ENCODE results near the gene RAB11A. TPM values are rescaled to one million over a fixed set of nuclear protein-coding genes. Genes with fewer than 3 reads are reported as not detected.
A peak's percentile ranks its signal among the peaks of the same experiment; 100 is the strongest.

Gene RAB11A
- total RNA-seq, 1 donor from 2014 or later: 234 TPM

- Mint-ChIP-seq H3K4me1 (ENCODE audit: low read depth) (peaks cover 2% of the 10 kb centered on the region), H3K4me3 (ENCODE audit: low read depth) (no peak overlapping the region)
- TF ChIP-seq, protein P1, sequence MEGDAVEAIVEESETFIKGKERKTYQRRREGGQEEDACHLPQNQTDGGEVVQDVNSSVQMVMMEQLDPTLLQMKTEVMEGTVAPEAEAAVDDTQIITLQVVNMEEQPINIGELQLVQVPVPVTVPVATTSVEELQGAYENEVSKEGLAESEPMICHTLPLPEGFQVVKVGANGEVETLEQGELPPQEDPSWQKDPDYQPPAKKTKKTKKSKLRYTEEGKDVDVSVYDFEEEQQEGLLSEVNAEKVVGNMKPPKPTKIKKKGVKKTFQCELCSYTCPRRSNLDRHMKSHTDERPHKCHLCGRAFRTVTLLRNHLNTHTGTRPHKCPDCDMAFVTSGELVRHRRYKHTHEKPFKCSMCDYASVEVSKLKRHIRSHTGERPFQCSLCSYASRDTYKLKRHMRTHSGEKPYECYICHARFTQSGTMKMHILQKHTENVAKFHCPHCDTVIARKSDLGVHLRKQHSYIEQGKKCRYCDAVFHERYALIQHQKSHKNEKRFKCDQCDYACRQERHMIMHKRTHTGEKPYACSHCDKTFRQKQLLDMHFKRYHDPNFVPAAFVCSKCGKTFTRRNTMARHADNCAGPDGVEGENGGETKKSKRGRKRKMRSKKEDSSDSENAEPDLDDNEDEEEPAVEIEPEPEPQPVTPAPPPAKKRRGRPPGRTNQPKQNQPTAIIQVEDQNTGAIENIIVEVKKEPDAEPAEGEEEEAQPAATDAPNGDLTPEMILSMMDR (IDR thresholded peaks at IDR 0.05; ENCODE audit: unreplicated experiment): no peak
These were observed 42.9 kb downstream of the RAB11A start for GRCh38 chr15:65912235-65912634.

GRCh38 chr15:65913631-65914199 is 44.4 kb downstream of the RAB11A start:
- H3K27me3 Mint-ChIP-seq: no peaks in the 10 kb centered on the region
- H3K9me3 Mint-ChIP-seq (ENCODE audit: low read depth): no peaks in the 10 kb centered on the region
- DNase-seq (ENCODE audit: low spot score, unreplicated experiment): no peak
- H3K36me3 Mint-ChIP-seq (ENCODE audit: insufficient read depth): no peaks in the 10 kb centered on the region
- no peak overlapping the region for H3K4me3 Mint-ChIP-seq (ENCODE audit: low read depth)
- TF ChIP-seq, protein P1 (IDR thresholded peaks at IDR 0.05; ENCODE audit: unreplicated experiment): no peak
- H3K27ac Mint-ChIP-seq: no peak overlapping the region
- peaks cover 2% of the 10 kb centered on the region for H3K4me1 Mint-ChIP-seq (ENCODE audit: low read depth)

More at GRCh38 chr15:65912235-65912634, 42.9 kb downstream of the RAB11A start:
- H3K9me3 Mint-ChIP-seq (ENCODE audit: low read depth): no peaks in the 10 kb centered on the region
- no peaks in the 10 kb centered on the region for H3K36me3 Mint-ChIP-seq (ENCODE audit: insufficient read depth)
- no peaks in the 10 kb centered on the region for H3K27me3 Mint-ChIP-seq
- H3K27ac Mint-ChIP-seq: no peak overlapping the region
- no peak for DNase-seq (ENCODE audit: low spot score, unreplicated experiment)

GRCh38 chr15:65914386-65914785 is 45.1 kb downstream of the RAB11A start:
- no peaks in the 10 kb centered on the region for H3K36me3 Mint-ChIP-seq (ENCODE audit: insufficient read depth)
- no peak overlapping the region for H3K27ac Mint-ChIP-seq
- H3K4me1 Mint-ChIP-seq (ENCODE audit: low read depth): peaks cover 2% of the 10 kb centered on the region
- no peak for DNase-seq (ENCODE audit: low spot score, unreplicated experiment)
- H3K9me3 Mint-ChIP-seq (ENCODE audit: low read depth): no peaks in the 10 kb centered on the region
- TF ChIP-seq, protein P1 (IDR thresholded peaks at IDR 0.05; ENCODE audit: unreplicated experiment): no peak
- H3K27me3 Mint-ChIP-seq: no peaks in the 10 kb centered on the region
- H3K4me3 Mint-ChIP-seq (ENCODE audit: low read depth): no peak overlapping the region

- Mint-ChIP-seq H3K27ac (peak overlapping the region; percentile 29), H3K4me3 (ENCODE audit: low read depth) (no peak overlapping the region), H3K9me3 (ENCODE audit: low read depth) (no peaks in the 10 kb centered on the region), H3K4me1 (ENCODE audit: low read depth) (peaks cover 2% of the 10 kb centered on the region), H3K36me3 (ENCODE audit: insufficient read depth) (no peaks in the 10 kb centered on the region), H3K27me3 (no peaks in the 10 kb centered on the region)
- TF ChIP-seq, protein P1 (IDR thresholded peaks at IDR 0.05; ENCODE audit: unreplicated experiment): no peak
- DNase-seq (ENCODE audit: low spot score, unreplicated experiment): no peak
These were observed 46.0 kb downstream of the RAB11A start for GRCh38 chr15:65914981-65915925.

- DNase-seq (ENCODE audit: low spot score, unreplicated experiment): no peak
- H3K9me3 Mint-ChIP-seq (ENCODE audit: low read depth): no peaks in the 10 kb centered on the region
- H3K4me3 Mint-ChIP-seq (ENCODE audit: low read depth): no peak overlapping the region
- no peak overlapping the region for H3K27ac Mint-ChIP-seq
- TF ChIP-seq, protein P1 (IDR thresholded peaks at IDR 0.05; ENCODE audit: unreplicated experiment): no peak
- no peaks in the 10 kb centered on the region for H3K27me3 Mint-ChIP-seq
- peaks cover 4% of the 10 kb centered on the region for H3K4me1 Mint-ChIP-seq (ENCODE audit: low read depth)
- no peaks in the 10 kb centered on the region for H3K36me3 Mint-ChIP-seq (ENCODE audit: insufficient read depth)
These were observed 46.9 kb downstream of the RAB11A start for GRCh38 chr15:65916041-65916663.

All from progenitor cell of endocrine pancreas (in vitro differentiated cells).